HG02938 (cell line): Measurements from ENCODE around the gene MYO10.
"Not testable (repeated sequence)": the region's sequence is repeated elsewhere in the genome, so short reads cannot be mapped to it uniquely, and the experiment has no call there.

ENCODE experiments used
- ATAC-seq: cut with Tn5 transposase; IDR thresholded peaks from one replicate; pipeline ENCODE4 v1.9.1; 2021; ENCODE audit warnings: mild to moderate bottlenecking, moderate library complexity; ENCODE audit not compliant: unreplicated experiment

The MYO10 gene

GRCh38 chr5:16754601-16755000, 181.5 kb downstream of the MYO10 start:
- no peak for ATAC-seq

GRCh38 chr5:16754086-16754485, 182.0 kb downstream of the MYO10 start:
- ATAC-seq = no peak

- no peak for ATAC-seq
Measured at GRCh38 chr5:16750445-16750844, 185.6 kb downstream of the MYO10 start.

GRCh38 chr5:16749626-16750025, 186.5 kb downstream of the MYO10 start:
- no peak for ATAC-seq

- no peak for ATAC-seq
Measured at GRCh38 chr5:16744164-16744880, 191.8 kb downstream of the MYO10 start.

GRCh38 chr5:16742938-16743337, 193.2 kb downstream of the MYO10 start:
- ATAC-seq = no peak

- ATAC-seq = no peak
Measured at GRCh38 chr5:16740811-16741392, 195.2 kb downstream of the MYO10 start.

- ATAC-seq = no peak
Measured at GRCh38 chr5:16740066-16740810, 195.8 kb downstream of the MYO10 start.

GRCh38 chr5:16738393-16738792, 197.7 kb downstream of the MYO10 start:
- not testable (repeated sequence) for ATAC-seq

GRCh38 chr5:16737620-16738364, 198.3 kb downstream of the MYO10 start:
- no peak for ATAC-seq

GRCh38 chr5:16737209-16737608, 198.9 kb downstream of the MYO10 start:
- ATAC-seq = no peak

GRCh38 chr5:16736158-16736995, 199.7 kb downstream of the MYO10 start:
- ATAC-seq = no peak

GRCh38 chr5:16735101-16736060, 200.7 kb downstream of the MYO10 start:
- no peak for ATAC-seq

- no peak for ATAC-seq
Measured at GRCh38 chr5:16733331-16734006, 202.6 kb downstream of the MYO10 start.

GRCh38 chr5:16732356-16732755, 203.7 kb downstream of the MYO10 start:
- ATAC-seq = no peak

- ATAC-seq = no peak
Measured at GRCh38 chr5:16727755-16728325, 208.2 kb downstream of the MYO10 start.

GRCh38 chr5:16726538-16726946, 209.5 kb downstream of the MYO10 start:
- ATAC-seq = no peak

- no peak for ATAC-seq
Measured at GRCh38 chr5:16725575-16725974, 210.5 kb downstream of the MYO10 start.
